Sigmoid colon (tissue), 7 donors: ENCODE results near the gene MSANTD1. TPM values are rescaled to one million over a fixed set of nuclear protein-coding genes. Genes with fewer than 3 reads are reported as not detected.

ENCODE experiments used
- DNase-seq: peaks from one replicate; pipeline ENCODE4 v3.0.0-alpha.2; 2019
- H3K27ac ChIP-seq, 4 donors: fragments of 200-600 bp; sonication (generic); one replicate each; pipeline ENCODE4 v1.5.1; 2016 to 2019; ENCODE audit warnings: mild to moderate bottlenecking in 1 of 4
- H3K27me3 ChIP-seq, 3 donors: fragments of 200-600 bp; sonication (generic); one replicate each; pipeline ENCODE4 v1.5.1; 2019; ENCODE audit warnings: mild to moderate bottlenecking in 1 of 3
- H3K36me3 ChIP-seq, 4 donors: fragments of 200-600 bp; sonication (generic); one replicate each; pipeline ENCODE4 v1.5.1; 2016 to 2019
- H3K4me1 ChIP-seq, 4 donors: fragments of 200-600 bp; sonication (generic); one replicate each; pipeline ENCODE4 v1.5.1; 2017 to 2019
- H3K4me3 ChIP-seq, 4 donors: fragments of 200-600 bp; sonication (generic); one replicate each; pipeline ENCODE4 v1.5.1; 2017 to 2019; ENCODE audit warnings: mild to moderate bottlenecking in 2 of 4, moderate library complexity in 1 of 4
- H3K9me3 ChIP-seq, 4 donors: fragments of 200-600 bp in 3 of 4; sonication (generic) in 3 of 4; one replicate each; pipeline versions ENCODE4 v1.5.1 to v1.6.1; 2013 to 2019
- CTCF ChIP-seq, 4 experiments: fragments of 450-650 bp in 3 of 4; fragments of 200-600 bp in 1 of 4; IDR thresholded peaks; one replicate each; pipeline ENCODE4 v1.5.1; 2016 to 2019; ENCODE audit warnings: antibody characterized with exemption in 4 of 4, mild to moderate bottlenecking in 3 of 4, moderate library complexity in 2 of 4
- EP300 ChIP-seq, 4 donors: sonication (generic); formaldehyde crosslinking; IDR thresholded peaks; one replicate each; pipeline ENCODE4 v1.6.1; 2017; ENCODE audit warnings: antibody characterized with exemption in 4 of 4
- POLR2A ChIP-seq, 2 donors: fragments of 450-650 bp; IDR thresholded peaks; one replicate each; pipeline ENCODE4 v1.6.1; 2016; ENCODE audit warnings: antibody characterized with exemption in 2 of 2, mild to moderate bottlenecking in 2 of 2, moderate library complexity in 2 of 2
- POLR2AphosphoS5 ChIP-seq, 4 donors: sonication (generic); formaldehyde crosslinking; IDR thresholded peaks; one replicate each; pipeline ENCODE4 v1.6.1; 2017; ENCODE audit warnings: antibody characterized with exemption in 4 of 4
- WGBS, 2 donors: extraction: QIAGEN DNeasy Blood & Tissue Kit; methylation state at CpG; one replicate each; pipeline ENCODE4 v1.1.7; 2013; 5-methylcytosine and 5-hydroxymethylcytosine counted together
- intact Hi-C: fragments of 100-400 bp; cut with DNase I; formaldehyde crosslinking; loops from one replicate; pipeline ENCODE4 v1.15.1; 2023
- polyA plus RNA-seq, 3 donors: library from polyadenylated mRNA; stranded (reverse); fragments of 200-250 nt; gene quantifications; one replicate each; pipeline ENCODE4 v1.2.3, GENCODE V29; 2013
- total RNA-seq, 4 donors: library from RNA; depleted of rRNA; stranded (reverse); fragments of >200 nt; gene quantifications; one replicate each; pipeline ENCODE4 v1.1.0, GENCODE V29; 2016
- donor health status: healthy with polysubstance abuse.
- donor health status: Bipolar disorder and iron deficiency.
- donor health status: healthy.

MSANTD1 gene
- total and polyA plus RNA-seq, 7 donors = under 0.01 to 1.2 (median 0.40) TPM; not detected in 1

- DNase-seq = no peak
- Histone ChIP-seq H3K4me1 (peaks cover 0 to 29% (median 23%) of the 10 kb centered on the region in 4 donors), H3K4me3 (no peak overlapping the region), H3K36me3 (peaks cover 4 to 10% (median 6%) of the 10 kb centered on the region in 4 donors), H3K9me3 (no peaks in the 10 kb centered on the region), H3K27me3 (no peaks in the 10 kb centered on the region), H3K27ac (no peak overlapping the region)
- intact Hi-C loops = no loop called here
- WGBS, 2 donors = 90 to 92% methylated on average over 9 of the region's 9 CpGs
- no peak for TF ChIP-seq CTCF (IDR thresholded peaks at IDR 0.05)
- TF ChIP-seq POLR2A (IDR thresholded peaks at IDR 0.05) = no peak
- TF ChIP-seq POLR2AphosphoS5 (IDR thresholded peaks at IDR 0.05) = no peak
- TF ChIP-seq EP300 (IDR thresholded peaks at IDR 0.05) = no peak
Observed at GRCh38 chr4:3244747-3245146, 4.2 kb upstream of the MSANTD1 start.

GRCh38 chr4:3245676-3246075 is 3.3 kb upstream of the MSANTD1 start:
- H3K9me3 ChIP-seq = no peaks in the 10 kb centered on the region
- 89 to 90% methylated on average over 6 of the region's 6 CpGs for WGBS, 2 donors
- H3K4me3 ChIP-seq = no peak overlapping the region
- DNase-seq = no peak
- H3K27ac ChIP-seq = no peak overlapping the region
- peaks cover 0 to under 1% (median 0%) of the 10 kb centered on the region in 4 donors for H3K36me3 ChIP-seq
- TF ChIP-seq POLR2AphosphoS5 (IDR thresholded peaks at IDR 0.05) = no peak
- TF ChIP-seq EP300 (IDR thresholded peaks at IDR 0.05) = no peak
- no peak for TF ChIP-seq POLR2A (IDR thresholded peaks at IDR 0.05)
- peaks cover 0 to 27% (median 20%) of the 10 kb centered on the region in 4 donors for H3K4me1 ChIP-seq
- intact Hi-C loops = no loop called here
- H3K27me3 ChIP-seq = no peaks in the 10 kb centered on the region

- no peak overlapping the region for H3K27ac ChIP-seq
- no peak overlapping the region for H3K4me3 ChIP-seq
- H3K27me3 ChIP-seq = no peaks in the 10 kb centered on the region
- H3K9me3 ChIP-seq = no peaks in the 10 kb centered on the region
- TF ChIP-seq EP300 (IDR thresholded peaks at IDR 0.05) (no peak), CTCF (IDR thresholded peaks at IDR 0.05) (no peak), POLR2AphosphoS5 (IDR thresholded peaks at IDR 0.05) (no peak), POLR2A (IDR thresholded peaks at IDR 0.05) (no peak)
- WGBS, 2 donors = 69 to 81% methylated on average over 16 of the region's 16 CpGs
- no peak for DNase-seq
- intact Hi-C loops = no loop called here
- no peaks in the 10 kb centered on the region for H3K36me3 ChIP-seq
- peaks cover 0 to 17% (median 11%) of the 10 kb centered on the region in 4 donors for H3K4me1 ChIP-seq
Observed at GRCh38 chr4:3246458-3247398, 2.2 kb upstream of the MSANTD1 start.

- Histone ChIP-seq H3K27ac (no peak overlapping the region), H3K4me3 (no peak overlapping the region), H3K36me3 (no peaks in the 10 kb centered on the region), H3K9me3 (no peaks in the 10 kb centered on the region), H3K4me1 (peaks cover 0 to 8% (median 4%) of the 10 kb centered on the region in 4 donors), H3K27me3 (no peaks in the 10 kb centered on the region)
- WGBS, 2 donors = 95% methylated on average over 21 of the region's 21 CpGs
- TF ChIP-seq POLR2AphosphoS5 (IDR thresholded peaks at IDR 0.05) = no peak
- TF ChIP-seq POLR2A (IDR thresholded peaks at IDR 0.05) = no peak
- no peak for TF ChIP-seq CTCF (IDR thresholded peaks at IDR 0.05)
- TF ChIP-seq EP300 (IDR thresholded peaks at IDR 0.05) = no peak
- intact Hi-C loops = no loop called here
- DNase-seq = no peak
Observed at GRCh38 chr4:3247399-3248177, 1.4 kb upstream of the MSANTD1 start.

GRCh38 chr4:3248178-3248480 is 830 bp upstream of the MSANTD1 start:
- Histone ChIP-seq H3K9me3 (no peaks in the 10 kb centered on the region), H3K27me3 (no peaks in the 10 kb centered on the region), H3K36me3 (no peaks in the 10 kb centered on the region), H3K4me1 (peaks cover 0 to 6% (median 2%) of the 10 kb centered on the region in 4 donors), H3K4me3 (no peak overlapping the region), H3K27ac (no peak overlapping the region)
- TF ChIP-seq CTCF (IDR thresholded peaks at IDR 0.05) = no peak
- TF ChIP-seq POLR2A (IDR thresholded peaks at IDR 0.05) = no peak
- no peak for TF ChIP-seq EP300 (IDR thresholded peaks at IDR 0.05)
- TF ChIP-seq POLR2AphosphoS5 (IDR thresholded peaks at IDR 0.05) = no peak
- no peak for DNase-seq
- 95 to 97% methylated on average over 14 of the region's 14 CpGs for WGBS, 2 donors
- intact Hi-C loops = no loop called here
